Renal cortical epithelial cell (primary cell): Measurements from ENCODE around the gene KLF17. TPM values are rescaled to one million over a fixed set of nuclear protein-coding genes. Genes with fewer than 3 reads are reported as not detected.
A peak's percentile ranks its signal among the peaks of the same experiment; 100 is the strongest.

Source experiments
- DNase-seq: peaks from one replicate; pipeline ENCODE4 v3.0.0-alpha.2; 2011; ENCODE audit warnings: low read depth
- total RNA-seq: library from RNA; depleted of rRNA; stranded (reverse); fragments of >200 nt; gene quantifications from 2 replicates; pipeline ENCODE4 v1.2.3, GENCODE V29; 2014

Gene KLF17, protein sequence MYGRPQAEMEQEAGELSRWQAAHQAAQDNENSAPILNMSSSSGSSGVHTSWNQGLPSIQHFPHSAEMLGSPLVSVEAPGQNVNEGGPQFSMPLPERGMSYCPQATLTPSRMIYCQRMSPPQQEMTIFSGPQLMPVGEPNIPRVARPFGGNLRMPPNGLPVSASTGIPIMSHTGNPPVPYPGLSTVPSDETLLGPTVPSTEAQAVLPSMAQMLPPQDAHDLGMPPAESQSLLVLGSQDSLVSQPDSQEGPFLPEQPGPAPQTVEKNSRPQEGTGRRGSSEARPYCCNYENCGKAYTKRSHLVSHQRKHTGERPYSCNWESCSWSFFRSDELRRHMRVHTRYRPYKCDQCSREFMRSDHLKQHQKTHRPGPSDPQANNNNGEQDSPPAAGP
- not detected in 2 replicates for total RNA-seq

DNA sequence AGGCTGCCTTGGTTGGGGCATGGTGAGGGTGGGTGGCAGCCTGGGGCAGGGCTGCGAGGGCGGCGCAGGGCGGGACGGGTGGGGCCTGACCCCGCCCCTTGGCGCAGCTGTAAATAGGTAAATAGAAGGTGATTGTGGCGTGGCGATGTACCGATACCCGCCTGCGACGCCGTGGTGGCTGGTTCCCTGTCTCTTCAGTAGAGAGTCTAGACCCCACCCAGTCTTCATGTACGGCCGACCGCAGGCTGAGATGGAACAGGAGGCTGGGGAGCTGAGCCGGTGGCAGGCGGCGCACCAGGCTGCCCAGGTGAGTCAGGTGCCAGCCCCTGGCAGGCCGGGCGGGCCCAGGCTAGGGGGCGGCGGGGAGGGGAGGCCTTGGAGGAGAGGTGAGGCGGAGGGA is at the start of gene KLF17:
Gene KLF17, plus strand, starts transcription at position 140 of the 400 bp plus-strand sequence. Its CDS starts 87 bp downstream, at position 227.
- no peak for DNase-seq

GRCh38 chr1:44071461-44071860 is 47.2 kb upstream of the KLF17 start:
- no peak for DNase-seq

- DNase-seq = peak; percentile 97
These were observed 46.4 kb upstream of the KLF17 start for GRCh38 chr1:44072204-44072603.

- no peak for DNase-seq
These were observed 45.8 kb upstream of the KLF17 start for GRCh38 chr1:44072821-44073220.

DNA sequence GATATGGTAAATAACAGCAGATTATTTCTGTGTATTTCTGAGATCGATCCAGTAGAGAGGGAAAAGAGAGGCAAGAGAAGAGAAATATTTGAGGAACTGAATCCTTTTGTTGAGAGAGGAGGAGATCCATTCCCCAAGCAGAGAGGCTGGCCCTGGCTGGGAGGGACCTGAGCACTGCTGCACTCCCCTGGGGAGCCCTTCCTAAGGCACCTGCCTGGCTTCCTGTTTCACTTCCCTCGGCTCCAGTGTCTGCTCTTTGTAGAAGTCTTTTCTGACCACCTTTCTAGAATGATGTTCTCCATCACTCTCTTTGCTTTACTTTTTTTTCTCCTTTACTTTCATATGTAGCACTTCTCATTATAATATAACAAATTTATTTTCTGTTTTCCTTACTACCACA is 45.1 kb upstream of the KLF17 start:
- no peak for DNase-seq

DNA sequence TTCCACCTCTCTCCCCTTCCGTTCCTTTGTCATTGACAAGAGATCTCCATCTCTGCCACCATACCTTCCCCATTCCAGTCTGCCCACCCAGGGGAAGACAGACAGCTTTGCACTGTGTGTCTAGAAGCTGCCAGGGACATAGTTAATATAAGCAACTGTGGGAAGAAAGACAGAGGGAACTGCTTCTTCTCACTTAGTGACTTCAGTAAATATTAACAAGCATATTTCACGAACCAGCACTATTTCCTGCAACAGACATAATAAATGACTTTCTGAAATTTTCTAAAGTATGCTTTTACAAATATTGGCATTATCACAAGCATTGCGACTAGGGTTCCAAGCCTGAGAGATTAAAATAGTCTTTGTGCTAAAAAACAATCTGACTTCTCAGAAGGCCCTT is 44.2 kb upstream of the KLF17 start:
- DNase-seq = no peak

DNA sequence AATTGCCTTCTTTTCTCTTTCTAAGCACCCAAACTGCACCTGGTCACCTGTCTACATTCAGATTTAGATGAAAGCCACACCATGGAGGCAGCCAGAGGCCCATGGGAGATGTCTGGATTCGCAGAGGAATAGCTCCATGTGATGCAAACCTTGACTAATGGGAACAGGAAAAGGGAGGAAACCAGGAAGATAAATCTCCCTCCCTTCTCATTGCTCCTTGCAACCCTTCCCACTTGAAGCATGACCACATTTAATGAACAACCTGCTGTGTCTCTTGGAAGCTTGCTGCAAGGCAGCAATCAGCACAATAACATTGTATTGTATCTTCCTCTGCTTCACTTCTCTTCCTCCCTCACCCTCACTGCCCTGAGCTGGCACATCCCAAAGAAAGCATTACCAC is 42.6 kb upstream of the KLF17 start:
- peak; percentile 78 for DNase-seq

DNA sequence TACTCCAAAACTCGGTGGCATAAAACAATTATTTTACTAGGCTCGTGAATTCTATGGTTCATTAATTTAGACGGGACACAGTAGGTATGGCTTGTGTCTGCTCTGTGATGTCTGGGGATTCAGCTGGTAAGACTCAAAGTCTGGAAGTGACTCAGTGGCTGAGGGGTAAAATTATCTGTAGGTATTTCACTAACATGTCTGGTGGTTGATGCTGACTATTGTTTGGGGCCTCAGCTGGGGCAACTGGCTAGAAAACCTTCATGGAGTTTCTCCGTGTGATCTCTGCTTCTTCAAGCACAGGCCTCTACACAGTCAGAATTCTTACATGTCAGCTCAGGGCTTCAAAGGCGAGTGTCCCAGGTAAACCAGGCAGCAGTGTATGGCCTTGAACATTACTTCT is 41.2 kb upstream of the KLF17 start:
- no peak for DNase-seq

DNA sequence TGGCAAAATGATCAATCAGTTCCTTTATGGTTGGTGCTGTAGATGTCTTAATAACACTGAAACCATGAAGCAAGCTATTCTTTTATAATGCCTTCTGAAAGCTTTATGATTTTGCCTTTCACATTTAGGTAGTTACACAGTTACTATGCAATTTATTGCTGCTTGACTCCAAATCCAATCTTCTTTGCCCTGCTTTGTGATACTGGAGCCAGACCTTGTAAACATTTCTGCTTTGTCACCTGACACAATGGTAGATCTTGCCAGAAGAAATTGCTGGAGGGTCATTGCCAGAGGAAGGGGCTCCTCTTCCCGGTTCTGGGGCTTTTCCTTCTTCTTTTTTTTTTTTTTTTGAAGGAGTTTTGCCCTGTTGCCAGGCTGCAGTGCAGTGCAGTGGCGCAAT is 40.5 kb upstream of the KLF17 start:
- no peak for DNase-seq

DNA sequence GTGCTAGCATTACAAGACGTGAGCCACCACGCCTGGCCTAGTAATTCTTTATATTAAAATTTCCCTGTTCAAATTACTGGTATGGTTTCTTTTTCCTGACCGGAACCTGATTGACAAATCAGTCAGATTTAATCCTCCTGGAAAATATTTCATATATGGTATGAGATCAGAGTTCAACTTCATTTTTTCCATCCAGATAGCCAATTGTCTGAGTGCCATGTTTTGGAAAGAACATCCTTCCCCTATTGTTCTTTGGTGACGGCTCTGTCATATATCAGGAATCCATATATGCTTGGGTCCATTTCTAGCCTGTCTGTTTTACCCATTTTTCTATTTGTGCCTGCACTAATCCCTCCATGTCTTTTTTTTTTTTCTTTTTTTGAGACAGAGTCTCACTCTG is 39.1 kb upstream of the KLF17 start:
- no peak for DNase-seq

GRCh38 chr1:44084998-44085675 is 33.5 kb upstream of the KLF17 start:
- peak; percentile 92 for DNase-seq

DNA sequence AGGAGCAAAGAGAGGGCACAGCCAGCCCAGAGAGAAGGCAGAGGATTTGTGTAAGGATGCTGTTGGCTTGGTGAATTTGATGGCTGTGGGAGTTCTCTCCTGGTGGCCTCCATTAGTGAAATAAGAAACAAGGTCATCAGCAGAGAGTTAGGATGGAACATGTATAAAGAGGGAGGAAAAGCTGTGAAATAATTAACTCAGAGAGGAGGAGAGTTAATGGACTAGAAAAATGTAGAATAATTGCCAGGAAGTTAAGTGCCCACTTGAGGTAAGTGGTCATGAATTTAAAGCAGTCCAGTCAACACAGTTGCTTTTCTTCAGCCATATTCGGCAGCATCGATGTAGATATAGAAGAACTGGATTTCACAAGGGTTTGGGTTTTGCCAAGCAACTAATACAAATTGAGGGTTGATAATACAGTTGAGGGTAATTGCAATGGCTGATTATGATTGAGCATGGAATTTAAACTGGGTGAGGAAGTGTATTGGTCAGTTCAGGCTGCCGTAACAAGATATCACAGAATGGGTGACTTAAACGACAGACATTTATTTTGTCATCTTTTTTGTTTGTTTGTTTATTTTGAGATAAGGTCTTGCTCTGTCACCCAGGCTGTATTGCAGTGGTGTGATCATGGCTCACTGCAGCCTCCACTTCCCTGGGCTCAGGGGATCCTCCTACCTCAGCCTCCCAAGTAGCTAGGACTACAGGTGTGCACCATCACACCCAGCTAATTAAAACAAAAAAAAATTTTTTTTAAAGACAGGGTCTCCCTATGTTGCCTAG is 31.7 kb upstream of the KLF17 start:
- DNase-seq = peak; percentile 94

GRCh38 chr1:44089371-44090048 is 29.1 kb upstream of the KLF17 start:
- DNase-seq = peak; percentile 26

DNA sequence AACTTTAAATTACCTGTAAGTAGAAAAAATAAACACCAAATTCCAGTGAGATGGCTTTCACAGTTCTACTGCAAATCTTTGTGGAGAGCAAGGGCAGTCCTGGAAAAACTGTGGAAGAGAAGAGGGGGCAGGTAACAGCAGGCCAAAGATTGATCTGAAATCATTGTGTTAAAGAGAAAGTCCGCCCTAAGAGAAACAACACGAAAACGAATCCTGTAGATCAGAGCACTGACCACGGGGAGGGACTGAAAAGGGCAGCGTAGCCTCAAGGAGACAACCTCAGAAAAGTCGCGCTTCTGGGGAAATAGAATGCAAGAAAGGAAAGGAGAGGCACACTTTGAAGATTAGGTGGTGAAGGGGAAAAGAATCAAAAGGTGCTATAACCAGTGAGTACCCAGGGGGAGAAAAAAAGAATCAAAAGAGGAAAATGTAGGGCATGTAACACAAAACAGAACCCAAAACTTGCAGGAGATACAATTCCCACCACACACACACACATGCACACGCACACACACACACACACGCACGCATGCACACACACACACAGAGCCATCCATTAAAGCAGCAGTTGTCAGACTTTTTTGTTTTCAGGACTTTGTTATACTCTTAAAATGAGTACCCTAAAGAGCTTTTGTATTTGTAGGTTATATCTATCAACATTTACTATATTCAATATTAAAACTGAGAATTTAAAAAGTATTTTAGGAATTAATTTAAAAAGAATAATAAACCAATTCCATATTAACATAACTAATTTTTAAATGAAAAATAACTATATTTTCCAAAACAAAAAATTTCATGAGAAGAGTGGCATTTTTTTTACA is 28.0 kb upstream of the KLF17 start:
- no peak for DNase-seq

DNA sequence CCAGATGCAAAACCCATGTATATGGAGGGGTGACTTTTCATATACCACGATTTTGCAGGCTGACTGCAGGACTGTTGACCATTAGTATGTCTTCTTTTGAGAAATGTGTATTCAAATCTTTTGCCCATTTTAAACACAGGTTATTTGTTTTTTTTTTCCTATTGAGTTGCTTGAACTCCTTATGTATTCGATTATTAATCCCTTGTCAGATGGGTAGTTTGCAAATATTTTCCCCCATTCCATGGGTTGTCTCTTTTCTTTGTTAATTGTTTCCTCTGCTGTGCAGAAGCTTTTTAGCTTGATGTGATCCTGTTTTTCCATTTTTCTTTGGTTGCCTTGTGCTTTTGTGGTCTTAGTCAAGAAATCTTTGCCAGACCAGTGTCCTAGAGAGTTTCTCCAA is 24.6 kb upstream of the KLF17 start:
- DNase-seq = no peak

DNA sequence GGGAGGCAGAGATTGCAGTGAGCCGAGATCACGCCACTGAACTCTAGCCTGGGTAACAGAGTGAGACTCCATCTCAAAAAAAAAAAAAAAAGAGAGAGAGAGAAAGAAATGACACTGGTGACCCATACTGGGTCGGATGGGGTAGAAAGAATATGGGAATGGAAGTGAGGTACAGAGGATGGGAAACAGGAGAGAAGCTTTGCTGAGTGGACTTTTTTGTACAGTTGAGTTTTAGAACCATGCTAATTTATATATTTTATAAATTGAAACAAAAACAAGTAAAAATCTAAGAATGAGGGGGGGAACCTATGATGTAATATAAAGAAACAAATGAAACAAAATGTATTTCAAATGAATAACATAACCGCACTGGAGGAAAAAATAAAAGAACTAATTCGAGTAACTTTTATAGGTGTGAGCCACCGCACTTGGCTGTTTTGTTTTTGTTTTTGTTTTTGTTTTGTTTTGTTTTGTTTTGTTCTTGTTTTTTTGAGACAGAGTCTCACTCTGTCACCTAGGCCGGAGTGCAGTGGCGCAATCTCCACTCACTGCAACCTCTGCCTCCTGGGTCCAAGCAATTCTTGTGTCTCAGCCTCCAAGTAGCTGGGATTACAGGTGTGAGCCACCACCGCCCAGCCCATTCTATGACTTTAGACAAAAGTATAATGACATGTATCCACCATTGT is 18.3 kb upstream of the KLF17 start:
- DNase-seq = no peak

DNA sequence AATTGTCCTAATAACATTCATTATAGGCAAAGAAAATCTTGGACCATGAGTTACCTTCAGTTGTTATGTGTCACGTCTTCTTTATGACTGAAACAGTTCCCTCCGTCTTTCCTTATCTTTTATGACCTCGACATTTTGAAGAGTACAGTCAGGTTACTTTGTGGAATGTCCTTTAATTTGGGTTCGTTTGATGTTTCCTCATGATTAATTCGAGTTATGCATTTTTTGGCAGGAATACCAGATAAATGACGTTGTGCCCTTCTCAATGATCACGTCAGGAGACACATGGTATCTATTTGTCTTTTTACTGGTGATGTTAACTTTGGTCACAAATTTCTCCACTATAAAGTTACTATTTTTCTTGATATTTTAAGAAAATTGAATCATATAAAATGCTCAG is 17.3 kb upstream of the KLF17 start:
- no peak for DNase-seq

- DNase-seq = no peak
These were observed 15.1 kb upstream of the KLF17 start for GRCh38 chr1:44103270-44104131.

DNA sequence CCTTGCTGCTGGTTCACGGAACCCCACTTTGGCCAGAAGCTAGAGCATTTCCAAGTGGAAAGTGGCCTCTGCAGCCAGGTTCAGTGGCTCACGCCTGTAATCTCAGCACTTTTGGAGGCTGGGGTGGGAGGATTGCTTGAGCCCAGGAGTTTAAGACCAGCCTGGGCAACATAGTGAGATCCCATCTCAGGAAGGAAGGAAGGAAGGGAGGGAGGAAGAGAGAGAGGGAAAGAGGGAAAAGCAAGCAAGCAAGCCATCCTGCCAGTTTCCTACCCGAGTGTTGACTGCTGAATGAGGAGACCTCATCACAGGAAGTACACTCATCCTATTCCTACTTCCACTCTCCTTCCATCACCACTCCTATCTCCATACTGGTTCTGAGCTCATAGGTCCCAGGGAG is 12.8 kb upstream of the KLF17 start:
- no peak for DNase-seq

- DNase-seq = peak; percentile 70
These were observed 10.4 kb upstream of the KLF17 start for GRCh38 chr1:44108241-44108640.
